Spleen (tissue), 11 donors: ENCODE measurements around the gene FAM43A. TPM values are rescaled to one million over a fixed set of nuclear protein-coding genes. Genes with fewer than 3 reads are reported as not detected.
A peak's percentile ranks its signal among the peaks of the same experiment; 100 is the strongest.

Experiments
- DNase-seq: peaks from one replicate; pipeline ENCODE4 v3.0.0-alpha.2; 2020
- H3K27ac ChIP-seq, 8 donors: fragments of 200-600 bp; sonication (generic) in 7 of 8; 1 replicate in 4 of 8; 2 replicates in 4 of 8; pipeline versions ENCODE4 v1.5.0 to v1.8.0; 2016 to 2021; ENCODE audit warnings: inconsistent platforms in 4 of 8, mild to moderate bottlenecking in 4 of 8, moderate library complexity in 1 of 8
- H3K27me3 ChIP-seq, 7 donors: fragments of 200-600 bp; sonication (generic) in 6 of 7; replicated peaks in 1 of 7; 1 replicate in 4 of 7; 2 replicates in 3 of 7; pipeline versions ENCODE4 v1.5.0 to v1.8.0; 2016 to 2021; ENCODE audit warnings: inconsistent platforms in 3 of 7, mild to moderate bottlenecking in 1 of 7
- H3K36me3 ChIP-seq, 6 donors: fragments of 200-600 bp; sonication (generic) in 5 of 6; 1 replicate in 4 of 6; 2 replicates in 2 of 6; pipeline versions ENCODE4 v1.5.0 to v1.8.0; 2016 to 2021; ENCODE audit warnings: inconsistent platforms in 2 of 6
- H3K4me1 ChIP-seq, 6 donors: fragments of 200-600 bp; sonication (generic) in 5 of 6; 1 replicate in 3 of 6; 2 replicates in 3 of 6; pipeline versions ENCODE4 v1.5.0 to v1.8.0; 2016 to 2021; ENCODE audit warnings: inconsistent platforms in 3 of 6
- H3K4me3 ChIP-seq, 8 donors: fragments of 200-600 bp; sonication (generic) in 7 of 8; 1 replicate in 4 of 8; 2 replicates in 4 of 8; pipeline versions ENCODE4 v1.5.0 to v1.8.0; 2016 to 2021; ENCODE audit warnings: inconsistent platforms in 4 of 8, mild to moderate bottlenecking in 4 of 8, moderate library complexity in 2 of 8
- H3K9me3 ChIP-seq, 8 donors: fragments of 200-600 bp; sonication (generic) in 7 of 8; 1 replicate in 4 of 8; 2 replicates in 4 of 8; pipeline versions ENCODE4 v1.5.0 to v1.8.0; 2016 to 2021; ENCODE audit warnings: inconsistent platforms in 4 of 8
- POLR2A ChIP-seq, 3 donors: fragments of 450-650 bp; IDR thresholded peaks; one replicate each; pipeline ENCODE4 v1.5.1; 2017; ENCODE audit warnings: antibody characterized with exemption in 3 of 3, mild to moderate bottlenecking in 1 of 3
- POLR2AphosphoS5 ChIP-seq, 3 donors: sonication (generic); formaldehyde crosslinking; IDR thresholded peaks; one replicate each; pipeline ENCODE4 v1.5.1; 2017; ENCODE audit warnings: antibody characterized with exemption in 3 of 3
- WGBS, 5 donors: extraction: QIAGEN DNeasy Blood & Tissue Kit in 3 of 5; methylation state at CpG; one replicate each; pipeline versions ENCODE4 v1.1.5 to v1.1.7; 2013 to 2018; 5-methylcytosine and 5-hydroxymethylcytosine counted together
- intact Hi-C: fragments of 100-400 bp; cut with DNase I; formaldehyde crosslinking; loops from one replicate; pipeline ENCODE4 v1.15.0; 2023; ENCODE audit warnings: low total_unique reads
- polyA plus RNA-seq, 3 donors: library from polyadenylated mRNA; stranded (reverse); fragments of 200-250 nt; gene quantifications; one replicate each; pipeline ENCODE4 v1.2.1, GENCODE V29; 2013
- total RNA-seq, 7 donors: library from RNA; depleted of rRNA in 3 of 7; stranded (reverse); fragments of >200 nt in 3 of 7; fragmentation: NEBNext Ultra II Directional in 4 of 7; extraction: Animal tissue kit (Norgen Biotek cat#: 25700) in 4 of 7; gene quantifications; one replicate each; pipeline versions ENCODE4 v1.1.0 to v1.2.1, GENCODE V29; 2016 to 2021
- TF ChIP-seq, protein P1 (sequence below), 11 experiments: fragments of 200-600 bp in 7 of 11; fragments of 450-650 bp in 4 of 11; sonication (generic) in 4 of 11; IDR thresholded peaks in 8 of 11; conservative IDR thresholded peaks in 3 of 11; 1 replicate in 7 of 11; 2 replicates in 4 of 11; pipeline versions ENCODE4 v1.4.0 to v1.8.0; 2016 to 2021; ENCODE audit warnings: antibody characterized with exemption in 11 of 11, inconsistent platforms in 4 of 11, mild to moderate bottlenecking in 1 of 11
- donor health status: healthy with polysubstance abuse.
- donor health status: DM: no; HTN: no; CAD: no; lungs with moderate emphysema.
- donor health status: DM: no; HTN: no; CAD: no.
- donor health status: Bipolar disorder and iron deficiency.
- donor health status: healthy.
- donor health status: DM: no; HTN: no; CAD: no.
- donor health status: DM: yes; HTN: yes; CAD: no.

FAM43A gene
- total and polyA plus RNA-seq, 10 donors, result 16.9 to 102 (median 66.6) TPM

- intact Hi-C loops, result loop anchor here (5.0 to 10.0 kb wide), 3 partner anchors 274 to 581 kb away; no protein-coding TSS in a partner anchor
- H3K9me3 ChIP-seq, result no peaks in the 10 kb centered on the region
- no peaks in the 10 kb centered on the region for H3K27me3 ChIP-seq
- H3K36me3 ChIP-seq, result no peaks in the 10 kb centered on the region
- peaks cover 13 to 39% (median 26%) of the 10 kb centered on the region in 6 donors for H3K4me1 ChIP-seq
- DNase-seq, result no peak
- no peak overlapping the region for H3K27ac ChIP-seq
- WGBS, 5 donors, result 74 to 87% (median 84%) methylated on average over 11 of the region's 11 CpGs
- TF ChIP-seq POLR2AphosphoS5 (IDR thresholded peaks at IDR 0.05) (no peak), POLR2A (IDR thresholded peaks at IDR 0.05) (no peak)
- TF ChIP-seq, protein P1, sequence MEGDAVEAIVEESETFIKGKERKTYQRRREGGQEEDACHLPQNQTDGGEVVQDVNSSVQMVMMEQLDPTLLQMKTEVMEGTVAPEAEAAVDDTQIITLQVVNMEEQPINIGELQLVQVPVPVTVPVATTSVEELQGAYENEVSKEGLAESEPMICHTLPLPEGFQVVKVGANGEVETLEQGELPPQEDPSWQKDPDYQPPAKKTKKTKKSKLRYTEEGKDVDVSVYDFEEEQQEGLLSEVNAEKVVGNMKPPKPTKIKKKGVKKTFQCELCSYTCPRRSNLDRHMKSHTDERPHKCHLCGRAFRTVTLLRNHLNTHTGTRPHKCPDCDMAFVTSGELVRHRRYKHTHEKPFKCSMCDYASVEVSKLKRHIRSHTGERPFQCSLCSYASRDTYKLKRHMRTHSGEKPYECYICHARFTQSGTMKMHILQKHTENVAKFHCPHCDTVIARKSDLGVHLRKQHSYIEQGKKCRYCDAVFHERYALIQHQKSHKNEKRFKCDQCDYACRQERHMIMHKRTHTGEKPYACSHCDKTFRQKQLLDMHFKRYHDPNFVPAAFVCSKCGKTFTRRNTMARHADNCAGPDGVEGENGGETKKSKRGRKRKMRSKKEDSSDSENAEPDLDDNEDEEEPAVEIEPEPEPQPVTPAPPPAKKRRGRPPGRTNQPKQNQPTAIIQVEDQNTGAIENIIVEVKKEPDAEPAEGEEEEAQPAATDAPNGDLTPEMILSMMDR (IDR thresholded peaks at IDR 0.05 in 8 of 11, conservative IDR thresholded peaks at IDR 0.05 in 3 of 11), result no peak
- no peak overlapping the region for H3K4me3 ChIP-seq
Observed at GRCh38 chr3:194680888-194681615, 4.6 kb upstream of the FAM43A start.

- intact Hi-C loops, result loop anchor here (5.0 to 10.0 kb wide), 3 partner anchors 273 to 580 kb away; no protein-coding TSS in a partner anchor
- peak overlapping the region in 3 of 8 donors; percentile 37 to 69 (median 65) for H3K27ac ChIP-seq
- H3K36me3 ChIP-seq, result peaks cover 0 to 5% (median 0%) of the 10 kb centered on the region in 6 donors
- TF ChIP-seq, protein P1 (IDR thresholded peaks at IDR 0.05 in 8 of 11, conservative IDR thresholded peaks at IDR 0.05 in 3 of 11), result no peak
- TF ChIP-seq POLR2AphosphoS5 (IDR thresholded peaks at IDR 0.05) (no peak), POLR2A (IDR thresholded peaks at IDR 0.05) (no peak)
- WGBS, 5 donors, result 29 to 34% (median 30%) methylated on average over 4 of the region's 4 CpGs
- no peaks in the 10 kb centered on the region for H3K9me3 ChIP-seq
- H3K27me3 ChIP-seq, result peaks cover 0 to 8% (median 0%) of the 10 kb centered on the region in 7 donors
- no peak overlapping the region for H3K4me3 ChIP-seq
- no peak for DNase-seq
- peaks cover 15 to 51% (median 37%) of the 10 kb centered on the region in 6 donors for H3K4me1 ChIP-seq
Observed at GRCh38 chr3:194682189-194682693, 3.4 kb upstream of the FAM43A start.

GRCh38 chr3:194682694-194683310 is 2.9 kb upstream of the FAM43A start:
- Histone ChIP-seq H3K27me3 (peaks cover 0 to 11% (median 0%) of the 10 kb centered on the region in 7 donors), H3K36me3 (peaks cover 0 to 10% (median 0%) of the 10 kb centered on the region in 6 donors), H3K27ac (peak overlapping the region in 5 of 8 donors; percentile 37 to 69 (median 53)), H3K9me3 (no peaks in the 10 kb centered on the region), H3K4me1 (peaks cover 17 to 56% (median 43%) of the 10 kb centered on the region in 6 donors), H3K4me3 (no peak overlapping the region)
- WGBS, 5 donors, result 31 to 48% (median 36%) methylated on average over 8 to 14 of the region's 14 CpGs
- TF ChIP-seq POLR2A (IDR thresholded peaks at IDR 0.05), result no peak
- TF ChIP-seq, protein P1 (IDR thresholded peaks at IDR 0.05 in 8 of 11, conservative IDR thresholded peaks at IDR 0.05 in 3 of 11), result peak; percentile 81 to 97 (median 90)
- peak; percentile 35 to 46 (median 37) for TF ChIP-seq POLR2AphosphoS5 (IDR thresholded peaks at IDR 0.05)
- intact Hi-C loops, result loop anchor here (5.0 to 10.0 kb wide), 3 partner anchors 272 to 579 kb away; no protein-coding TSS in a partner anchor
- DNase-seq, result peak; percentile 84
